ENCODE results near the gene HSD17B10. TPM values are rescaled to one million over a fixed set of nuclear protein-coding genes. Genes with fewer than 3 reads are reported as not detected.

Gene HSD17B10

GRCh38 chrX:53395605-53396298 lies 38.4 kb downstream of the HSD17B10 start:
- Histone ChIP-seq H3K18ac (ENCODE audit: low read length) (no peak overlapping the region), H3K27ac (ENCODE audit: low read depth, low read length) (no peak overlapping the region), H3K27me3 (ENCODE audit: insufficient read depth, low read length, poor library complexity) (no peaks in the 10 kb centered on the region), H3K4me2 (ENCODE audit: low read length) (no peak overlapping the region), H3K4me1 (ENCODE audit: control insufficient read depth, low read depth, low read length) (no peaks in the 10 kb centered on the region), H3K23ac (ENCODE audit: low read length) (no peak overlapping the region), H3K4me3 (ENCODE audit: low read length) (no peak overlapping the region), H3K56ac (ENCODE audit: low read length) (no peak overlapping the region), H4K8ac (ENCODE audit: low read depth, low read length) (no peak overlapping the region), H3K79me1 (ENCODE audit: low read length) (no peaks in the 10 kb centered on the region), H2BK15ac (replicated peaks; ENCODE audit: low read depth) (no peak overlapping the region), H3K4ac (ENCODE audit: low read depth, low read length) (no peak overlapping the region), H3K9ac (ENCODE audit: low read length) (no peak overlapping the region), H4K5ac (ENCODE audit: low read length) (no peak overlapping the region), H2AK5ac (ENCODE audit: low read length) (no peak overlapping the region), H2BK120ac (ENCODE audit: low read depth, low read length) (no peak overlapping the region), H3K36me3 (ENCODE audit: control insufficient read depth, insufficient read depth, low read length) (no peaks in the 10 kb centered on the region), H2BK5ac (ENCODE audit: low read length) (no peak overlapping the region), H3K79me2 (ENCODE audit: control insufficient read depth, insufficient read depth, low read length) (no peaks in the 10 kb centered on the region)
- no peak for DNase-seq
- WGBS (ENCODE audit: extremely low coverage, insufficient coverage, low lambda C conversion rate): no CpG with 5 or more reads among the region's 2 CpGs

GRCh38 chrX:53383376-53384076 lies 50.6 kb downstream of the HSD17B10 start:
- H3K27me3 ChIP-seq (ENCODE audit: insufficient read depth, low read length, poor library complexity): no peaks in the 10 kb centered on the region
- no peak for DNase-seq
- H4K8ac ChIP-seq (ENCODE audit: low read depth, low read length): no peak overlapping the region
- H2BK120ac ChIP-seq (ENCODE audit: low read depth, low read length): no peak overlapping the region
- H3K4ac ChIP-seq (ENCODE audit: low read depth, low read length): no peak overlapping the region
- H3K23ac ChIP-seq (ENCODE audit: low read length): no peak overlapping the region
- no peak overlapping the region for H3K18ac ChIP-seq (ENCODE audit: low read length)
- no peak overlapping the region for H3K4me3 ChIP-seq (ENCODE audit: low read length)
- no peak overlapping the region for H3K9ac ChIP-seq (ENCODE audit: low read length)
- no peak overlapping the region for H2BK5ac ChIP-seq (ENCODE audit: low read length)
- H3K79me2 ChIP-seq (ENCODE audit: control insufficient read depth, insufficient read depth, low read length): no peaks in the 10 kb centered on the region
- H4K5ac ChIP-seq (ENCODE audit: low read length): no peak overlapping the region
- no peak overlapping the region for H2AK5ac ChIP-seq (ENCODE audit: low read length)
- no peak overlapping the region for H3K56ac ChIP-seq (ENCODE audit: low read length)
- no CpG with 5 or more reads among the region's 4 CpGs for WGBS (ENCODE audit: extremely low coverage, insufficient coverage, low lambda C conversion rate)
- no peak overlapping the region for H3K4me2 ChIP-seq (ENCODE audit: low read length)
- H3K27ac ChIP-seq (ENCODE audit: low read depth, low read length): no peak overlapping the region
- no peaks in the 10 kb centered on the region for H3K79me1 ChIP-seq (ENCODE audit: low read length)
- H2BK15ac ChIP-seq (replicated peaks; ENCODE audit: low read depth): no peak overlapping the region
- no peaks in the 10 kb centered on the region for H3K4me1 ChIP-seq (ENCODE audit: control insufficient read depth, low read depth, low read length)
- peaks cover 5% of the 10 kb centered on the region for H3K36me3 ChIP-seq (ENCODE audit: control insufficient read depth, insufficient read depth, low read length)

Small RNAs within 50 kb of the gene (small RNA-seq; reads per million reads assigned to genes)
- 2.7 reads per million, percentile 38 among the genes with 10 or more reads in this experiment for gene MIR6857 (ENCODE audit: insufficient read depth)
- gene VTRNA3-1P (ENCODE audit: insufficient read depth): not detected

Data from mesendoderm (in vitro differentiated cells).